Endodermal cell (in vitro differentiated cells): Measurements from ENCODE around the gene SH2D3C. TPM values are rescaled to one million over a fixed set of nuclear protein-coding genes. Genes with fewer than 3 reads are reported as not detected.
"Not testable (repeated sequence)": the region's sequence is repeated elsewhere in the genome, so short reads cannot be mapped to it uniquely, and the experiment has no call there.

ENCODE experiments used
- DNase-seq: peaks from one replicate; pipeline ENCODE4 v3.0.0-alpha.2; 2017
- H3K27ac ChIP-seq: 2 replicates; pipeline ENCODE4 v1.5.1; 2013; ENCODE audit warnings: mild to moderate bottlenecking, low read depth, low read length, moderate library complexity
- H3K27me3 ChIP-seq: 2 replicates; pipeline ENCODE4 v1.6.1; 2013; ENCODE audit warnings: mild to moderate bottlenecking, low read length, moderate library complexity; ENCODE audit not compliant: insufficient read depth, control insufficient read depth, poor library complexity, severe bottlenecking
- H3K36me3 ChIP-seq: 2 replicates; pipeline ENCODE4 v1.7.0; 2013; ENCODE audit warnings: mild to moderate bottlenecking, low read length, moderate library complexity; ENCODE audit not compliant: control insufficient read depth, insufficient read depth
- H3K4me1 ChIP-seq: one replicate; pipeline ENCODE4 v1.7.0; 2013; ENCODE audit warnings: low read length; ENCODE audit not compliant: control insufficient read depth, insufficient read depth
- H3K4me3 ChIP-seq: 2 replicates; pipeline ENCODE4 v1.5.1; 2013; ENCODE audit warnings: mild to moderate bottlenecking, low read length, moderate library complexity
- H3K9ac ChIP-seq: 2 replicates; pipeline ENCODE4 v1.6.1; 2013; ENCODE audit warnings: mild to moderate bottlenecking, low read length, moderate library complexity; ENCODE audit not compliant: poor library complexity, severe bottlenecking; ENCODE audit errors: extremely low read depth
- H3K9me3 ChIP-seq: 2 replicates; pipeline ENCODE4 v1.6.1; 2013; ENCODE audit warnings: mild to moderate bottlenecking, low read length, moderate library complexity; ENCODE audit not compliant: control insufficient read depth
- H3K27ac Mint-ChIP-seq: 2 replicates; pipeline ENCODE4 v1.8.0; 2020; ENCODE audit warnings: mixed read lengths
- H3K27me3 Mint-ChIP-seq: 2 replicates; pipeline ENCODE4 v1.8.0; 2021; ENCODE audit warnings: mild to moderate bottlenecking, mixed read lengths; ENCODE audit not compliant: insufficient read depth
- H3K36me3 Mint-ChIP-seq: 2 replicates; pipeline ENCODE4 v1.8.0; 2020; ENCODE audit warnings: low read depth, mixed read lengths
- H3K4me1 Mint-ChIP-seq: 2 replicates; pipeline ENCODE4 v1.8.0; 2020; ENCODE audit warnings: mixed read lengths
- H3K4me3 Mint-ChIP-seq: 2 replicates; pipeline ENCODE4 v1.8.0; 2020; ENCODE audit warnings: mild to moderate bottlenecking, moderate library complexity, mixed read lengths
- H3K9me3 Mint-ChIP-seq: 2 replicates; pipeline ENCODE4 v1.8.0; 2020; ENCODE audit warnings: mild to moderate bottlenecking, mixed read lengths
- WGBS, 2 experiments: methylation state at CpG; one replicate each; pipeline versions ENCODE4 v1.1.5 to v1.1.7; 2013; ENCODE audit warnings: missing lambda C conversion rate in 2 of 2, mixed read lengths in 1 of 2; ENCODE audit not compliant: insufficient coverage in 1 of 2, insufficient read length in 1 of 2; 5-methylcytosine and 5-hydroxymethylcytosine counted together
- total RNA-seq, 2 donors: library from RNA; stranded (reverse); fragmentation: NEBNext Ultra II Directional in 1 of 2; extraction: Animal tissue kit (Norgen Biotek cat#: 25700) in 1 of 2; gene quantifications; 2 replicates in 1 of 2; 3 replicates in 1 of 2; pipeline ENCODE4 v1.2.1, GENCODE V29; 2021
- TF ChIP-seq, protein P1 (sequence below): fragments of 200-600 bp; sonication (generic); conservative IDR thresholded peaks from 2 replicates; pipeline ENCODE4 v1.5.0; 2021; ENCODE audit warnings: antibody characterized with exemption, mild to moderate bottlenecking

Gene SH2D3C
- total RNA-seq, 2 donors from 2014 or later, result 0.77 to 1.4 TPM

DNA sequence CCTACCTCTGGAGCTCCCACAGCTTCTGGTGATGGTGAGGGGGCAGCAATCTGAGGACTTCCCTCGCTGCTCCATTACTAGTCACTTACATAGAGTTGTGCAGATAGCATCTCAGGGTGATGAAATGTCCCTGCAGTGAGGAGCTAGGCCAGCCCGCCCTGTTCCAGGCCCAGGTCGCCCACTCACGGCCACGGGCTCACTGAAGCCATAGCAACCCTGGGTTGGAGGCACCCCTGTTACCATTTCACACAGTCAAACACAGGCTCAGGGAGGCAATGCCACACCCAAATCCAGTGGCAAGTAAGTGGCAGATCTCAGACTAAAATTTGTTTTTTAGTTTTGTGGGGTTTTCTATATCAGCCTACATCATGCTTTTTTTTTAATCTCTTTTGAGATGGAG, 19.6 kb downstream of the SH2D3C start:
- Histone ChIP-seq H3K27me3 (peaks cover 26% of the 10 kb centered on the region), H3K9me3 (no peaks in the 10 kb centered on the region), H3K36me3 (no peaks in the 10 kb centered on the region), H3K4me1 (no peaks in the 10 kb centered on the region), H3K27ac (no peak overlapping the region), H3K9ac (no peak overlapping the region), H3K4me3 (no peak overlapping the region)
- Mint-ChIP-seq H3K27me3 (peaks cover 28% of the 10 kb centered on the region), H3K4me1 (peaks cover 2% of the 10 kb centered on the region), H3K36me3 (no peaks in the 10 kb centered on the region), H3K27ac (no peak overlapping the region), H3K4me3 (no peak overlapping the region), H3K9me3 (no peaks in the 10 kb centered on the region)
- 85 to 100% methylated on average over 2 to 5 of the region's 5 CpGs for WGBS, 2 experiments
- no peak for DNase-seq
- TF ChIP-seq, protein P1, sequence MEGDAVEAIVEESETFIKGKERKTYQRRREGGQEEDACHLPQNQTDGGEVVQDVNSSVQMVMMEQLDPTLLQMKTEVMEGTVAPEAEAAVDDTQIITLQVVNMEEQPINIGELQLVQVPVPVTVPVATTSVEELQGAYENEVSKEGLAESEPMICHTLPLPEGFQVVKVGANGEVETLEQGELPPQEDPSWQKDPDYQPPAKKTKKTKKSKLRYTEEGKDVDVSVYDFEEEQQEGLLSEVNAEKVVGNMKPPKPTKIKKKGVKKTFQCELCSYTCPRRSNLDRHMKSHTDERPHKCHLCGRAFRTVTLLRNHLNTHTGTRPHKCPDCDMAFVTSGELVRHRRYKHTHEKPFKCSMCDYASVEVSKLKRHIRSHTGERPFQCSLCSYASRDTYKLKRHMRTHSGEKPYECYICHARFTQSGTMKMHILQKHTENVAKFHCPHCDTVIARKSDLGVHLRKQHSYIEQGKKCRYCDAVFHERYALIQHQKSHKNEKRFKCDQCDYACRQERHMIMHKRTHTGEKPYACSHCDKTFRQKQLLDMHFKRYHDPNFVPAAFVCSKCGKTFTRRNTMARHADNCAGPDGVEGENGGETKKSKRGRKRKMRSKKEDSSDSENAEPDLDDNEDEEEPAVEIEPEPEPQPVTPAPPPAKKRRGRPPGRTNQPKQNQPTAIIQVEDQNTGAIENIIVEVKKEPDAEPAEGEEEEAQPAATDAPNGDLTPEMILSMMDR, result no peak

DNA sequence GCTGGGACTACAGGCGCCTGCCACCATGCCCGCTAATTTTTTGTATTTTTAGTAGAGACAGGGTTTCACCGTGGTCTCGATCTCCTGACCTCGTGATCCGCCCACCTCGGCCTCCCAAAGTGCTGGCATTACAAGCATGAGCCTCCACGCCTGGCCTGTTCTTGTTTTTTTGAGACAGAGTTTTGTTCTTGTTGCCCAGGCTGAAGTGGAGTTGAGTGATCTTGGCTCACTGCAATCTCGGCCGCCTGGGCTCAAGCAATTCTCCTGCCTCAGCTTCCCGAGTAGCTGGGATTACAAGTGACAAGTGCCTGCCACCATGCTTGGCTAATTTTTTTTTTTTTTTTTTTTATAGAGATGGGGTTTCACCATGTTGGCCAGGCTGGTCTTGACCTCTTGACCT, 21.7 kb downstream of the SH2D3C start:
- not testable (repeated sequence) for H3K9ac ChIP-seq, H3K4me3 ChIP-seq, H3K27ac ChIP-seq, H3K36me3 Mint-ChIP-seq, H3K9me3 Mint-ChIP-seq, H3K36me3 ChIP-seq, H3K4me3 Mint-ChIP-seq, H3K4me1 Mint-ChIP-seq, H3K4me1 ChIP-seq, H3K9me3 ChIP-seq, DNase-seq, H3K27ac Mint-ChIP-seq
- WGBS, 2 experiments, result 78 to 87% methylated on average over 5 to 11 of the region's 11 CpGs
- peaks cover 49% of the 10 kb centered on the region for H3K27me3 Mint-ChIP-seq
- H3K27me3 ChIP-seq, result peaks cover 47% of the 10 kb centered on the region

DNA sequence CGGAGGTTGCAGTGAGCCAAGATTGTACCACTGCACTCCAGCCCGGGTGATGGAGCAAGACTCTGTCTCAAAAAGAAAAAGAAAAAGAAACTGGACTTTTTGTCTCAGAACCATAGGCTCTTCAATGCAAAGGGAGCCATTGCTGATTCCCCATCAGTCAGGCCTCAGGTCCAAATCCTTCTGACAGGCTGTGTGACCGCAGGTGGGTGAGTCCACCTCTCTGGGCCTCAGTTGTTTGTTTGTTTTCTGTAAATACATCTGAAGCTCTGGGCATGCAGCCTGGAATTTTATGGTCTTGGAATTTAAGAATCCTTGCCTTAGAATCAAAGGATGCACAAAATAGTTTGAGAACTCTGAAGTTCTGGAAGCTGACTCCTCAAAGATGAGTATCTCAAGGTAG, 22.2 kb downstream of the SH2D3C start:
- no peak overlapping the region for H3K4me3 Mint-ChIP-seq
- no peak for DNase-seq
- no peaks in the 10 kb centered on the region for H3K36me3 Mint-ChIP-seq
- Histone ChIP-seq H3K36me3 (no peaks in the 10 kb centered on the region), H3K27me3 (peaks cover 49% of the 10 kb centered on the region), H3K4me3 (no peak overlapping the region), H3K27ac (no peak overlapping the region), H3K9ac (no peak overlapping the region), H3K9me3 (no peaks in the 10 kb centered on the region), H3K4me1 (no peaks in the 10 kb centered on the region)
- WGBS, 2 experiments, result 80 to 92% methylated on average over 3 of the region's 3 CpGs
- H3K9me3 Mint-ChIP-seq, result no peaks in the 10 kb centered on the region
- H3K27me3 Mint-ChIP-seq, result peaks cover 55% of the 10 kb centered on the region
- H3K4me1 Mint-ChIP-seq, result no peaks in the 10 kb centered on the region
- TF ChIP-seq, protein P1, result no peak
- H3K27ac Mint-ChIP-seq, result no peak overlapping the region
